Sigmoid colon (tissue), 4 donors: ENCODE results near the gene FILIP1L.

Source experiments
- CTCF ChIP-seq, 4 experiments: fragments of 450-650 bp in 3 of 4; fragments of 200-600 bp in 1 of 4; IDR thresholded peaks; one replicate each; pipeline ENCODE4 v1.5.1; 2016 to 2019; ENCODE audit warnings: antibody characterized with exemption in 4 of 4, mild to moderate bottlenecking in 3 of 4, moderate library complexity in 2 of 4
- POLR2A ChIP-seq, 2 donors: fragments of 450-650 bp; IDR thresholded peaks; one replicate each; pipeline ENCODE4 v1.6.1; 2016; ENCODE audit warnings: antibody characterized with exemption in 2 of 2, mild to moderate bottlenecking in 2 of 2, moderate library complexity in 2 of 2
- POLR2AphosphoS5 ChIP-seq, 4 donors: sonication (generic); formaldehyde crosslinking; IDR thresholded peaks; one replicate each; pipeline ENCODE4 v1.6.1; 2017; ENCODE audit warnings: antibody characterized with exemption in 4 of 4

DNA sequence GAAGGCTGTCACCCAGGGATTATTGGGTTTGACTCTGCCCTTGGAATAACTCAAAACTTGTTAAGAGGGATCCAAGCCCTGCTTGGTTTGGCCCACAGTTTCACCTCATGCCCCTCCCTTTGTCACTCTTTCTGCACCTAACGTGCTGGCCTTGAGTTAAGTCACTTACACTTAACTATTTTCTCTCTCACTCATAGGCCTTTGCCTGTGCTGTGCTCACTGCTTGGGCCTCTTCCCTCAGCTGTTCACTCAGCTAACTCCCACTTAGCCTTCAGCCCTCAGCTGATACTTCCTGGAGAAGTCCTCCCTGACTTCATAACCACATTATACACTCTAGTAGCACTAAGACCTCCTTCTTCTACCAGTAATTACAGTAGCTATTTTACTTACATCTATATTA lies 163.4 kb downstream of the FILIP1L start:
- no peak for TF ChIP-seq POLR2AphosphoS5 (IDR thresholded peaks at IDR 0.05)
- TF ChIP-seq CTCF (IDR thresholded peaks at IDR 0.05) = no peak
- no peak for TF ChIP-seq POLR2A (IDR thresholded peaks at IDR 0.05)
